Ovary (tissue), 3 donors: ENCODE results near the gene LHFPL6.

ENCODE experiments used
- EP300 ChIP-seq: sonication (generic); formaldehyde crosslinking; IDR thresholded peaks from one replicate; pipeline ENCODE4 v1.6.1; 2017; ENCODE audit warnings: antibody characterized with exemption
- POLR2A ChIP-seq: fragments of 450-650 bp; IDR thresholded peaks from one replicate; pipeline ENCODE4 v1.6.1; 2017; ENCODE audit warnings: antibody characterized with exemption, mild to moderate bottlenecking, moderate library complexity
- TF ChIP-seq, protein P1 (sequence below), 3 donors: fragments of 450-650 bp in 2 of 3; fragments of 200-600 bp in 1 of 3; IDR thresholded peaks; one replicate each; pipeline versions ENCODE4 v1.5.1 to v1.8.0; 2016 to 2022; ENCODE audit warnings: antibody characterized with exemption in 3 of 3, mild to moderate bottlenecking in 1 of 3
- donor health status: DM: no; HTN: no; CAD: no.

DNA sequence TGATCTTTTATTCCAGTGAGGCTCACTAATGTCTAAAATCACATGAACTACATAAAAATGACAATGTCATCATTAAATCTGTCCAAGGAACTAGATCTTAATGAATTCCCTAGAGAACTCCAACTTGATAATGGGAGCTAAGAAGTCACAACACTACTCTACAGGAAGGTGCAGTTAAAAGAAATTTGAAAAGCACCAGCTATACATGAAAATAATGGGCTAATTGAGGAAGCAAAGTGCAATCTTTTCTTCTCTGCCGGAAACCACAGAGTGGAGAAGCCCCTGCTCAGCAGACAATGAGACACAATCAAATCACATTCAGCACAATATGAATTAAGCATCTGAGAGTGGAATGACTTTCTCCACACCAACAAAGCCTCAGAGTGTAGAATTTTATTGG, 261.7 kb downstream of the LHFPL6 start:
- TF ChIP-seq, protein P1, sequence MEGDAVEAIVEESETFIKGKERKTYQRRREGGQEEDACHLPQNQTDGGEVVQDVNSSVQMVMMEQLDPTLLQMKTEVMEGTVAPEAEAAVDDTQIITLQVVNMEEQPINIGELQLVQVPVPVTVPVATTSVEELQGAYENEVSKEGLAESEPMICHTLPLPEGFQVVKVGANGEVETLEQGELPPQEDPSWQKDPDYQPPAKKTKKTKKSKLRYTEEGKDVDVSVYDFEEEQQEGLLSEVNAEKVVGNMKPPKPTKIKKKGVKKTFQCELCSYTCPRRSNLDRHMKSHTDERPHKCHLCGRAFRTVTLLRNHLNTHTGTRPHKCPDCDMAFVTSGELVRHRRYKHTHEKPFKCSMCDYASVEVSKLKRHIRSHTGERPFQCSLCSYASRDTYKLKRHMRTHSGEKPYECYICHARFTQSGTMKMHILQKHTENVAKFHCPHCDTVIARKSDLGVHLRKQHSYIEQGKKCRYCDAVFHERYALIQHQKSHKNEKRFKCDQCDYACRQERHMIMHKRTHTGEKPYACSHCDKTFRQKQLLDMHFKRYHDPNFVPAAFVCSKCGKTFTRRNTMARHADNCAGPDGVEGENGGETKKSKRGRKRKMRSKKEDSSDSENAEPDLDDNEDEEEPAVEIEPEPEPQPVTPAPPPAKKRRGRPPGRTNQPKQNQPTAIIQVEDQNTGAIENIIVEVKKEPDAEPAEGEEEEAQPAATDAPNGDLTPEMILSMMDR (IDR thresholded peaks at IDR 0.05): no peak
- TF ChIP-seq POLR2A (no peak), EP300 (no peak)
